ENCODE measurements around the gene CDT1.

DNA sequence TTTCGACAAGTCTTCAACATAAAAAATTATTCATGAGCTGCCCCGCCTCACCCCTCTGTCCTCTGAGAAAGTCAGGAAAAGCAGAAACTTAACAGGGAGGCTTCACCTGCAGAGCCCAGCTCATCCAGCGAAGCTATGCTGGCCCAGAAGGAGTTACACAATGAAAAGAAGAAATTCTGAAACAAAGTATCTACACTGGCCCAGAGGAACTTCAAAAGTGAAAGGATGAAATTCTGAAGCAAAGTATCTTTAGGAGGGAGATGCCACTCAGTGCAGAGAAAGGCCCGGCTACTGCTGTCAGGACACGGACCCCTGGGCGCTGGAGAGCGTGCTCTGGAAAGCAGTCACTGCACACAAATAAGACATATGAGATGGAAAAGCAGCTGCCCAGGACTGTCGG, 51.6 kb downstream of the CDT1 start:
- TF ChIP-seq, protein P1, sequence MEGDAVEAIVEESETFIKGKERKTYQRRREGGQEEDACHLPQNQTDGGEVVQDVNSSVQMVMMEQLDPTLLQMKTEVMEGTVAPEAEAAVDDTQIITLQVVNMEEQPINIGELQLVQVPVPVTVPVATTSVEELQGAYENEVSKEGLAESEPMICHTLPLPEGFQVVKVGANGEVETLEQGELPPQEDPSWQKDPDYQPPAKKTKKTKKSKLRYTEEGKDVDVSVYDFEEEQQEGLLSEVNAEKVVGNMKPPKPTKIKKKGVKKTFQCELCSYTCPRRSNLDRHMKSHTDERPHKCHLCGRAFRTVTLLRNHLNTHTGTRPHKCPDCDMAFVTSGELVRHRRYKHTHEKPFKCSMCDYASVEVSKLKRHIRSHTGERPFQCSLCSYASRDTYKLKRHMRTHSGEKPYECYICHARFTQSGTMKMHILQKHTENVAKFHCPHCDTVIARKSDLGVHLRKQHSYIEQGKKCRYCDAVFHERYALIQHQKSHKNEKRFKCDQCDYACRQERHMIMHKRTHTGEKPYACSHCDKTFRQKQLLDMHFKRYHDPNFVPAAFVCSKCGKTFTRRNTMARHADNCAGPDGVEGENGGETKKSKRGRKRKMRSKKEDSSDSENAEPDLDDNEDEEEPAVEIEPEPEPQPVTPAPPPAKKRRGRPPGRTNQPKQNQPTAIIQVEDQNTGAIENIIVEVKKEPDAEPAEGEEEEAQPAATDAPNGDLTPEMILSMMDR (IDR thresholded peaks at IDR 0.05): no peak
- no peak for TF ChIP-seq POLR2A (IDR thresholded peaks at IDR 0.05)

All from thyroid gland (tissue), 4 donors.